ENCODE measurements around the gene KAT5.

DNA sequence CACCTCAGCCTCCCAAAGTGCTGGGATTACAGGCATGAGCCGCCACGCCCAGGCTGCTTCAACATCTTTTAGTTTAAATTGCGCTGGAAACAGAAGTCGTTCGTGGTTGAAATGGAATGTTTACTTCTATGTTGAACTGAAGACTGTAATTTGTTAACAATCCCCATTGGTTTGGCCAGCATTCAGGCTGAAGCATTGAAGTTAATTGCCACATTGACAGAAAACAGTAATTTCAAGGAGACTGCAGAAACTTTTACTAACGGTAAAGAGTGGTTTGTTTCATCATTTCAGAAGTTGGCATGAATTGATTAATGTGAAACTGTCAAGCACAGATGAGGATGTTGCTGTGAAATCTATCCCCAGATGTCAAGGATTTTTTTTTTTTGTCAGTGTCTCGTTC lies 54.5 kb downstream of the KAT5 start:
- TF ChIP-seq RELA (CRISPR knock-in tag; IDR thresholded peaks at IDR 0.05; ENCODE audit: borderline replicate concordance), result no peak
- no peak for TF ChIP-seq SP1 (CRISPR knock-in tag; conservative IDR thresholded peaks at IDR 0.05)
- TF ChIP-seq CTCF (IDR thresholded peaks at IDR 0.05), result no peak
- TF ChIP-seq, protein P1, sequence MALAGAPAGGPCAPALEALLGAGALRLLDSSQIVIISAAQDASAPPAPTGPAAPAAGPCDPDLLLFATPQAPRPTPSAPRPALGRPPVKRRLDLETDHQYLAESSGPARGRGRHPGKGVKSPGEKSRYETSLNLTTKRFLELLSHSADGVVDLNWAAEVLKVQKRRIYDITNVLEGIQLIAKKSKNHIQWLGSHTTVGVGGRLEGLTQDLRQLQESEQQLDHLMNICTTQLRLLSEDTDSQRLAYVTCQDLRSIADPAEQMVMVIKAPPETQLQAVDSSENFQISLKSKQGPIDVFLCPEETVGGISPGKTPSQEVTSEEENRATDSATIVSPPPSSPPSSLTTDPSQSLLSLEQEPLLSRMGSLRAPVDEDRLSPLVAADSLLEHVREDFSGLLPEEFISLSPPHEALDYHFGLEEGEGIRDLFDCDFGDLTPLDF (CRISPR knock-in tag; IDR thresholded peaks at IDR 0.05), result no peak
- no peak for TF ChIP-seq PREB (CRISPR knock-in tag; IDR thresholded peaks at IDR 0.05; ENCODE audit: borderline replicate concordance)
- TF ChIP-seq ZNF671 (CRISPR knock-in tag; IDR thresholded peaks at IDR 0.05), result no peak
- TF ChIP-seq, protein P2, sequence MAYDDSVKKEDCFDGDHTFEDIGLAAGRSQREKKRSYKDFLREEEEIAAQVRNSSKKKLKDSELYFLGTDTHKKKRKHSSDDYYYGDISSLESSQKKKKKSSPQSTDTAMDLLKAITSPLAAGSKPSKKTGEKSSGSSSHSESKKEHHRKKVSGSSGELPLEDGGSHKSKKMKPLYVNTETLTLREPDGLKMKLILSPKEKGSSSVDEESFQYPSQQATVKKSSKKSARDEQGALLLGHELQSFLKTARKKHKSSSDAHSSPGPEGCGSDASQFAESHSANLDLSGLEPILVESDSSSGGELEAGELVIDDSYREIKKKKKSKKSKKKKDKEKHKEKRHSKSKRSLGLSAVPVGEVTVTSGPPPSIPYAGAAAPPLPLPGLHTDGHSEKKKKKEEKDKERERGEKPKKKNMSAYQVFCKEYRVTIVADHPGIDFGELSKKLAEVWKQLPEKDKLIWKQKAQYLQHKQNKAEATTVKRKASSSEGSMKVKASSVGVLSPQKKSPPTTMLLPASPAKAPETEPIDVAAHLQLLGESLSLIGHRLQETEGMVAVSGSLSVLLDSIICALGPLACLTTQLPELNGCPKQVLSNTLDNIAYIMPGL (CRISPR knock-in tag; IDR thresholded peaks at IDR 0.05), result no peak
- no peak for TF ChIP-seq NFE2L1 (CRISPR knock-in tag; IDR thresholded peaks at IDR 0.05)
- TF ChIP-seq MLX (CRISPR knock-in tag; IDR thresholded peaks at IDR 0.05), result no peak
- TF ChIP-seq, protein P3, sequence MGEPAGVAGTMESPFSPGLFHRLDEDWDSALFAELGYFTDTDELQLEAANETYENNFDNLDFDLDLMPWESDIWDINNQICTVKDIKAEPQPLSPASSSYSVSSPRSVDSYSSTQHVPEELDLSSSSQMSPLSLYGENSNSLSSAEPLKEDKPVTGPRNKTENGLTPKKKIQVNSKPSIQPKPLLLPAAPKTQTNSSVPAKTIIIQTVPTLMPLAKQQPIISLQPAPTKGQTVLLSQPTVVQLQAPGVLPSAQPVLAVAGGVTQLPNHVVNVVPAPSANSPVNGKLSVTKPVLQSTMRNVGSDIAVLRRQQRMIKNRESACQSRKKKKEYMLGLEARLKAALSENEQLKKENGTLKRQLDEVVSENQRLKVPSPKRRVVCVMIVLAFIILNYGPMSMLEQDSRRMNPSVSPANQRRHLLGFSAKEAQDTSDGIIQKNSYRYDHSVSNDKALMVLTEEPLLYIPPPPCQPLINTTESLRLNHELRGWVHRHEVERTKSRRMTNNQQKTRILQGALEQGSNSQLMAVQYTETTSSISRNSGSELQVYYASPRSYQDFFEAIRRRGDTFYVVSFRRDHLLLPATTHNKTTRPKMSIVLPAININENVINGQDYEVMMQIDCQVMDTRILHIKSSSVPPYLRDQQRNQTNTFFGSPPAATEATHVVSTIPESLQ (CRISPR knock-in tag; IDR thresholded peaks at IDR 0.05), result no peak
- TF ChIP-seq, protein P4, sequence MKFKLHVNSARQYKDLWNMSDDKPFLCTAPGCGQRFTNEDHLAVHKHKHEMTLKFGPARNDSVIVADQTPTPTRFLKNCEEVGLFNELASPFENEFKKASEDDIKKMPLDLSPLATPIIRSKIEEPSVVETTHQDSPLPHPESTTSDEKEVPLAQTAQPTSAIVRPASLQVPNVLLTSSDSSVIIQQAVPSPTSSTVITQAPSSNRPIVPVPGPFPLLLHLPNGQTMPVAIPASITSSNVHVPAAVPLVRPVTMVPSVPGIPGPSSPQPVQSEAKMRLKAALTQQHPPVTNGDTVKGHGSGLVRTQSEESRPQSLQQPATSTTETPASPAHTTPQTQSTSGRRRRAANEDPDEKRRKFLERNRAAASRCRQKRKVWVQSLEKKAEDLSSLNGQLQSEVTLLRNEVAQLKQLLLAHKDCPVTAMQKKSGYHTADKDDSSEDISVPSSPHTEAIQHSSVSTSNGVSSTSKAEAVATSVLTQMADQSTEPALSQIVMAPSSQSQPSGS (CRISPR knock-in tag; IDR thresholded peaks at IDR 0.05; ENCODE audit: borderline replicate concordance, low read depth), result no peak
- no peak for TF ChIP-seq E2F5 (CRISPR knock-in tag; IDR thresholded peaks at IDR 0.05)
- TF ChIP-seq OVOL2 (CRISPR knock-in tag; IDR thresholded peaks at IDR 0.05; ENCODE audit: borderline replicate concordance), result no peak

Measured in WTC11 (cell line).